Ovary (tissue), 3 donors: ENCODE data around the gene EFNB3.

ENCODE experiments used
- EP300 ChIP-seq: sonication (generic); formaldehyde crosslinking; IDR thresholded peaks from one replicate; pipeline ENCODE4 v1.6.1; 2017; ENCODE audit warnings: antibody characterized with exemption
- POLR2A ChIP-seq: fragments of 450-650 bp; IDR thresholded peaks from one replicate; pipeline ENCODE4 v1.6.1; 2017; ENCODE audit warnings: antibody characterized with exemption, mild to moderate bottlenecking, moderate library complexity
- TF ChIP-seq, protein P1 (sequence below), 3 donors: fragments of 450-650 bp in 2 of 3; fragments of 200-600 bp in 1 of 3; IDR thresholded peaks; one replicate each; pipeline versions ENCODE4 v1.5.1 to v1.8.0; 2016 to 2022; ENCODE audit warnings: antibody characterized with exemption in 3 of 3, mild to moderate bottlenecking in 1 of 3
- donor health status: DM: no; HTN: no; CAD: no.

DNA sequence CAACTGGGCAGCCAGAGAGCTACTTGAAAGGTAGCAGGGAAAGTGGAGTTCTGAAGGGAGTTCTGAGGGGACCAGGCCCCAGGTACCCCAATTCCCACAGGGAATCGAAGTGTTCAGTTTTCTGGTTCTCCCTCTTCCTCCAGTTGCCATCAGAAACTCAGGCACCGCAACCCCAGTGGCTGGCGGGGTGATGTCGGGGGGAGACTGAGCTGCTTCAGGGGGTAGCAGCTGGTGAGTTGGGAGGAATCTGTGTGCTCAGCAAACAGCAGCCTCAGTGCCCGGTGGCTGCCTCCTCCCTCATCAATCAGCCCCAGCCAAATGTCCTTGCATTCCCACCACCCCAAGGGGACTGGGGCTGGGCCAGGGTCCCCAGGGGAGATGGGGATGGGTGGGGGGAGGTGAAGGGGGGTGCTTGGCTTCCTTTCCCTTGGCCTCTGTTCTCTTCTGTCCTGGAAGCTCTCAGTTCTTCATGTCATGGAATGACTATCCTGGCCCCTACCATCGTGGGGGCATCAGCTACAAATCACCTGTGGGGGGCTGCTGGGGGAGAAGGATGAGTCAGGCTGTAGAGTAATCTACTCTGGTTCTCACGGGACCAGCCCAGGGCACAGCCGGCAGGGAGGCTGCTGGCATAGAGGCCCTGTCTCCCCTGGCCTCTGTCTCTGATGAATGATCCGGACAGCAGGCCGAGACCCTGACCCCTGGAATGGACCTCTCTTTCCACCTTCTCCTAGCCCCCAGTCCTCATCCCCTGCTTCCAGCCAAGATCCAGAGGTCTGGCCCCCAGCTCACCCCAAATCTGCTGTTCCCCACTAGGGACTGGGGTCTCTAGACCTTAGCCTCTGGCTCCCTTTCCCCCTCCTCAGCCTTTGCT is 10.0 kb downstream of the EFNB3 start:
- TF ChIP-seq, protein P1, sequence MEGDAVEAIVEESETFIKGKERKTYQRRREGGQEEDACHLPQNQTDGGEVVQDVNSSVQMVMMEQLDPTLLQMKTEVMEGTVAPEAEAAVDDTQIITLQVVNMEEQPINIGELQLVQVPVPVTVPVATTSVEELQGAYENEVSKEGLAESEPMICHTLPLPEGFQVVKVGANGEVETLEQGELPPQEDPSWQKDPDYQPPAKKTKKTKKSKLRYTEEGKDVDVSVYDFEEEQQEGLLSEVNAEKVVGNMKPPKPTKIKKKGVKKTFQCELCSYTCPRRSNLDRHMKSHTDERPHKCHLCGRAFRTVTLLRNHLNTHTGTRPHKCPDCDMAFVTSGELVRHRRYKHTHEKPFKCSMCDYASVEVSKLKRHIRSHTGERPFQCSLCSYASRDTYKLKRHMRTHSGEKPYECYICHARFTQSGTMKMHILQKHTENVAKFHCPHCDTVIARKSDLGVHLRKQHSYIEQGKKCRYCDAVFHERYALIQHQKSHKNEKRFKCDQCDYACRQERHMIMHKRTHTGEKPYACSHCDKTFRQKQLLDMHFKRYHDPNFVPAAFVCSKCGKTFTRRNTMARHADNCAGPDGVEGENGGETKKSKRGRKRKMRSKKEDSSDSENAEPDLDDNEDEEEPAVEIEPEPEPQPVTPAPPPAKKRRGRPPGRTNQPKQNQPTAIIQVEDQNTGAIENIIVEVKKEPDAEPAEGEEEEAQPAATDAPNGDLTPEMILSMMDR (IDR thresholded peaks at IDR 0.05), result no peak
- TF ChIP-seq POLR2A, result no peak
- no peak for TF ChIP-seq EP300
